GM21526 (cell line): ENCODE measurements around the gene DUXA.

ENCODE experiments used
- ATAC-seq: cut with Tn5 transposase; IDR thresholded peaks from one replicate; pipeline ENCODE4 v1.9.1; 2021; ENCODE audit warnings: moderate library complexity; ENCODE audit not compliant: unreplicated experiment, low FRiP score

Gene DUXA

GRCh38 chr19:57106722-57107235, 60.5 kb downstream of the DUXA start:
- no peak for ATAC-seq

GRCh38 chr19:57105976-57106721, 61.1 kb downstream of the DUXA start:
- no peak for ATAC-seq
